K562 (cell line): ENCODE results near the gene LPXN. TPM values are rescaled to one million over a fixed set of nuclear protein-coding genes. Genes with fewer than 3 reads are reported as not detected.
A peak's percentile ranks its signal among the peaks of the same experiment; 100 is the strongest.

Experiments
- ARID4B ChIP-seq: sonication (generic); formaldehyde crosslinking; IDR thresholded peaks from 2 replicates; pipeline ENCODE4 v1.8.0; 2022; ENCODE audit warnings: mild to moderate bottlenecking, missing genetic modification reagents
- ATF3 ChIP-seq, 2 experiments: fragments of 450-650 bp in 1 of 2; sonication (generic) in 1 of 2; formaldehyde crosslinking in 1 of 2; IDR thresholded peaks in 1 of 2; conservative IDR thresholded peaks in 1 of 2; 2 replicates each; pipeline versions ENCODE4 v1.6.1 to v1.8.1; 2016 to 2023; ENCODE audit warnings: mild to moderate bottlenecking in 2 of 2, moderate library complexity in 2 of 2, inconsistent platforms in 1 of 2, missing genetic modification reagents in 1 of 2
- BRD9 ChIP-seq: fragments of 450-650 bp; IDR thresholded peaks from 2 replicates; pipeline ENCODE4 v1.6.1; 2018; ENCODE audit warnings: low read depth; ENCODE audit not compliant: partially characterized antibody
- CSDE1 ChIP-seq, 2 experiments: fragments of 450-650 bp; IDR thresholded peaks; 2 replicates each; pipeline ENCODE4 v1.6.1; 2016; ENCODE audit warnings: mild to moderate bottlenecking in 1 of 2
- DPF2 ChIP-seq: fragments of 450-650 bp; IDR thresholded peaks from 2 replicates; pipeline ENCODE4 v1.6.1; 2016
- E2F4 ChIP-seq: sonication (generic); formaldehyde crosslinking; IDR thresholded peaks from 2 replicates; pipeline ENCODE4 v1.8.0; 2022; ENCODE audit warnings: mild to moderate bottlenecking, low read depth, missing genetic modification reagents
- ETV5 ChIP-seq: sonication (generic); formaldehyde crosslinking; IDR thresholded peaks from 2 replicates; pipeline ENCODE4 v1.4.0; 2020; ENCODE audit warnings: low read depth, mild to moderate bottlenecking, missing genetic modification reagents
- HDAC2 ChIP-seq: fragments of 450-650 bp; IDR thresholded peaks from 2 replicates; pipeline ENCODE4 v1.6.1; 2016; ENCODE audit warnings: mild to moderate bottlenecking
- MCM7 ChIP-seq, 2 experiments: fragments of 450-650 bp; IDR thresholded peaks; 2 replicates each; pipeline ENCODE4 v1.6.1; 2016 to 2018
- MTA3 ChIP-seq: fragments of 450-650 bp; formaldehyde crosslinking; IDR thresholded peaks from 2 replicates; pipeline ENCODE4 v1.6.1; 2017; ENCODE audit warnings: mild to moderate bottlenecking, borderline replicate concordance
- PHB2 ChIP-seq: fragments of 450-650 bp; IDR thresholded peaks from 2 replicates; pipeline ENCODE4 v1.6.1; 2017; ENCODE audit warnings: low read depth
- PHTF2 ChIP-seq: fragments of 250-450 bp; sonication (Bioruptor Pico); IDR thresholded peaks from 2 replicates; pipeline ENCODE4 v1.5.0; 2021; ENCODE audit warnings: mild to moderate bottlenecking
- POLR3G ChIP-seq: IDR thresholded peaks from 2 replicates; pipeline ENCODE4 v1.6.1; 2011; ENCODE audit not compliant: insufficient read length, insufficient replicate concordance; ENCODE audit errors: extremely low read depth
- SIN3B ChIP-seq: fragments of 450-650 bp; IDR thresholded peaks from 2 replicates; pipeline ENCODE4 v1.6.1; 2017; ENCODE audit warnings: low read depth, mild to moderate bottlenecking, moderate library complexity
- SMAD2 ChIP-seq: fragments of 150-350 bp; IDR thresholded peaks from 2 replicates; pipeline ENCODE4 v1.6.1; 2014; ENCODE audit warnings: low read depth, mild to moderate bottlenecking, low read length
- TCF15 ChIP-seq: fragments of 250-450 bp; sonication (Bioruptor Pico); IDR thresholded peaks from 2 replicates; pipeline ENCODE4 v1.8.0; 2022; ENCODE audit warnings: moderate library complexity, mild to moderate bottlenecking, inconsistent platforms
- TRIM28 ChIP-seq: fragments of 450-650 bp; IDR thresholded peaks from 2 replicates; pipeline ENCODE4 v1.6.1; 2017
- ZBTB7A ChIP-seq: IDR thresholded peaks from 2 replicates; pipeline ENCODE4 v1.6.1; 2011; ENCODE audit warnings: low read depth, mild to moderate bottlenecking, low read length, moderate library complexity, borderline replicate concordance; ENCODE audit not compliant: control insufficient read depth
- ZEB2 ChIP-seq: fragments of 450-650 bp; IDR thresholded peaks from 2 replicates; pipeline ENCODE4 v1.6.1; 2016
- ZNF449 ChIP-seq: fragments of 250-450 bp; sonication (Bioruptor Pico); IDR thresholded peaks from 2 replicates; pipeline ENCODE4 v1.8.0; 2022; ENCODE audit warnings: moderate library complexity, mild to moderate bottlenecking, inconsistent platforms
- ZNF589 ChIP-seq: fragments of 200-800 bp; sonication (Bioruptor generic); IDR thresholded peaks from 2 replicates; pipeline ENCODE4 v1.6.1; 2016; ENCODE audit warnings: low read depth, missing genetic modification characterization, missing compliant biosample characterization
- polyA plus RNA-seq, 8 experiments: library from polyadenylated mRNA; depleted of rRNA in 4 of 8; stranded (reverse) in 5 of 8; unstranded in 3 of 8; fragments of >200 nt; fragmentation: Nextera tagmentation in 2 of 8; fragmentation: Illumina TruSeq in 1 of 8; extraction: Ambion mirVana in 2 of 8; extraction: Trizol in 1 of 8; gene quantifications; 2 replicates each; pipeline versions ENCODE4 v1.2.1 to v1.2.3, GENCODE V29; 2011 to 2014; ENCODE audit warnings: inconsistent platforms in 1 of 8, missing spikeins in 1 of 8
- total RNA-seq, 7 experiments: library from RNA; depleted of rRNA in 6 of 7; stranded (reverse); fragments of >200 nt in 6 of 7; fragmentation: Illumina TruSeq in 2 of 7; extraction: Trizol in 2 of 7; gene quantifications; 2 replicates each; pipeline versions ENCODE4 v1.2.1 to v1.2.3, GENCODE V29; 2011 to 2021; ENCODE audit warnings: low replicate concordance in 1 of 7

Gene LPXN
- total and polyA plus RNA-seq, 9 of the 15 experiments (the other 6 are each of a cell fraction or from before 2014, with no cell fraction given): 0.73 to 3.1 (median 2.0) TPM

- TF ChIP-seq ATF3 (IDR thresholded peaks at IDR 0.05) (peak; percentile 92), ATF3 (CRISPR knock-in tag; conservative IDR thresholded peaks at IDR 0.05) (0 out of 2 replicates have a peak, but pooled peaks have one; percentile 8), ZNF589 (CRISPR knock-in tag) (peak; percentile 86), CSDE1 (IDR thresholded peaks at IDR 0.05) (0 out of 4 replicates have a peak, but pooled peaks of 1 of the 2 experiments have one; percentile 30), TRIM28 (0 out of 2 replicates have a peak, but pooled peaks have one; percentile 21), ZEB2 (peak; percentile 84; the same call in 1 of the 2 replicates), ZNF449 (no peak), MTA3 (peak; percentile 36), ETV5 (peak; percentile 83), ARID4B (CRISPR knock-in tag) (no peak), SMAD2 (no peak), E2F4 (no peak), HDAC2 (peak; percentile 61), TCF15 (CRISPR knock-in tag) (no peak), MCM7 (IDR thresholded peaks at IDR 0.05) (no peak), POLR3G (no peak), SIN3B (no peak), PHTF2 (CRISPR knock-in tag) (0 out of 2 replicates have a peak, but pooled peaks have one; percentile 27), PHB2 (no peak), ZBTB7A (peak; percentile 84), DPF2 (peak; percentile 78), BRD9 (peak; percentile 16)
Measured at GRCh38 chr11:58577555-58578135, 2.0 kb upstream of the LPXN start (continued).
